Heart left ventricle (tissue), 13 donors: ENCODE results near the gene CPEB4.

Experiments used
- POLR2A ChIP-seq, 2 donors: fragments of 450-650 bp; IDR thresholded peaks; one replicate each; pipeline ENCODE4 v1.6.1; 2017; ENCODE audit warnings: antibody characterized with exemption in 2 of 2, mild to moderate bottlenecking in 2 of 2, moderate library complexity in 2 of 2
- TF ChIP-seq, protein P1 (sequence below), 12 donors: fragments of 200-600 bp; sonication (generic) in 4 of 12; IDR thresholded peaks; one replicate each; pipeline versions ENCODE4 v1.5.0 to v1.8.0; 2018 to 2022; ENCODE audit warnings: antibody characterized with exemption in 12 of 12, mild to moderate bottlenecking in 5 of 12
- donor health status: ischemic (EF 13 %, LVEDD 7.1; RV severe dilation, severe dysfunction).
- donor health status: DM: no; HTN: yes; CAD: no.
- donor health status: DM: no; HTN: no; CAD: no.
- donor health status: ischemic (EF 25% LVEDD 6.9; RV normal size, moderate dysfunction).
- donor health status: ischemic (EF 25% LVEDD 5.7; RV mildly dilated, moderate dysfunction).
- donor health status: ischemic (EF 35%, LVEDD 5.7; RV mildly dilated, moderate dysfunction).
- donor health status: nonischemic (EF 11% LVEDD 7.7; RV severe dilation, severe dysfunction).
- donor health status: DM: yes; HTN: yes; CAD: no.
- donor health status: PGD.
- donor health status: ischemic (EF 29% LVEDD 5.4; RV normal size, mild dysfunction).
- donor health status: nonischemic (EF 23%, LVEDD 6.1; RV moderate dilation, normal function).

DNA sequence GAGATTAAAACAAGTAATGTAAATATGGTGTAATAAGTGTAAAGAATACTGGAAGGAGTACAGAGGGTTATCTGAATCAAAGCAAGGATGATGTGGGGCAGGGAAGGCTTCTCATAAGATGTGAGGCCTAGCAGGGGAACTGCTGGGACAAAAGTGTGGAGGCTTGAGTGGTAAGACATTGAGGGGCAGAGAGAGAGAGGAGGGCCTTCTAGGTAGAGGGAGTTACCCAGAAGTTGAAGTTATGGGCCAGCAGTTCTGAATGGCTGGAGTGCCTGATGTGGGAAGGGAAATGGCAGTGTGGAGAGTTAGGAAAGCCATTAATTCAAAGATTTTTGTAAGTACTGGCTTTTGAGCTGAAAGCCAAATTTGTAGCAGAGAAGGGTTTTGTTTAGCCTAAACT lies 36.8 kb downstream of the CPEB4 start:
- TF ChIP-seq, protein P1, sequence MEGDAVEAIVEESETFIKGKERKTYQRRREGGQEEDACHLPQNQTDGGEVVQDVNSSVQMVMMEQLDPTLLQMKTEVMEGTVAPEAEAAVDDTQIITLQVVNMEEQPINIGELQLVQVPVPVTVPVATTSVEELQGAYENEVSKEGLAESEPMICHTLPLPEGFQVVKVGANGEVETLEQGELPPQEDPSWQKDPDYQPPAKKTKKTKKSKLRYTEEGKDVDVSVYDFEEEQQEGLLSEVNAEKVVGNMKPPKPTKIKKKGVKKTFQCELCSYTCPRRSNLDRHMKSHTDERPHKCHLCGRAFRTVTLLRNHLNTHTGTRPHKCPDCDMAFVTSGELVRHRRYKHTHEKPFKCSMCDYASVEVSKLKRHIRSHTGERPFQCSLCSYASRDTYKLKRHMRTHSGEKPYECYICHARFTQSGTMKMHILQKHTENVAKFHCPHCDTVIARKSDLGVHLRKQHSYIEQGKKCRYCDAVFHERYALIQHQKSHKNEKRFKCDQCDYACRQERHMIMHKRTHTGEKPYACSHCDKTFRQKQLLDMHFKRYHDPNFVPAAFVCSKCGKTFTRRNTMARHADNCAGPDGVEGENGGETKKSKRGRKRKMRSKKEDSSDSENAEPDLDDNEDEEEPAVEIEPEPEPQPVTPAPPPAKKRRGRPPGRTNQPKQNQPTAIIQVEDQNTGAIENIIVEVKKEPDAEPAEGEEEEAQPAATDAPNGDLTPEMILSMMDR (IDR thresholded peaks at IDR 0.05), result no peak
- TF ChIP-seq POLR2A (IDR thresholded peaks at IDR 0.05), result no peak
